ENCODE data around the gene SSBP3.

Gene SSBP3

GRCh38 chr1:54230507-54231339 is 175.5 kb downstream of the SSBP3 start:
- no peak for DNase-seq (ENCODE audit: low read depth in 1 of 2, low spot score in 1 of 2)
- H3K4me3 ChIP-seq (replicated peaks; ENCODE audit: insufficient read depth, low read length) = no peak overlapping the region
- no peaks in the 10 kb centered on the region for H3K27me3 ChIP-seq (ENCODE audit: insufficient read depth, poor library complexity, severe bottlenecking)
- TF ChIP-seq CTCF (IDR thresholded peaks at IDR 0.05; ENCODE audit: insufficient read depth, low read length) (no peak), SPI1 (IDR thresholded peaks at IDR 0.05; ENCODE audit: borderline replicate concordance, low read depth) (no peak), GABPA (IDR thresholded peaks at IDR 0.05; ENCODE audit: low read depth) (no peak), POLR2AphosphoS5 (IDR thresholded peaks at IDR 0.05; ENCODE audit: low read depth) (no peak), REST (IDR thresholded peaks at IDR 0.05; ENCODE audit: insufficient replicate concordance, low read depth) (no peak)
- no peak overlapping the region for H3K27ac ChIP-seq (replicated peaks)

- no peak for DNase-seq (ENCODE audit: low read depth in 1 of 2, low spot score in 1 of 2)
- Histone ChIP-seq H3K27me3 (ENCODE audit: insufficient read depth, poor library complexity, severe bottlenecking) (no peaks in the 10 kb centered on the region), H3K4me3 (replicated peaks; ENCODE audit: insufficient read depth, low read length) (no peak overlapping the region), H3K27ac (replicated peaks) (no peak overlapping the region)
- TF ChIP-seq REST (IDR thresholded peaks at IDR 0.05; ENCODE audit: insufficient replicate concordance, low read depth) = no peak
- TF ChIP-seq GABPA (IDR thresholded peaks at IDR 0.05; ENCODE audit: low read depth) = no peak
- TF ChIP-seq SPI1 (IDR thresholded peaks at IDR 0.05; ENCODE audit: borderline replicate concordance, low read depth) = no peak
- no peak for TF ChIP-seq CTCF (IDR thresholded peaks at IDR 0.05; ENCODE audit: insufficient read depth, low read length)
- TF ChIP-seq POLR2AphosphoS5 (IDR thresholded peaks at IDR 0.05; ENCODE audit: low read depth) = no peak
Measured at GRCh38 chr1:54229281-54229891, 176.8 kb downstream of the SSBP3 start.

DNA sequence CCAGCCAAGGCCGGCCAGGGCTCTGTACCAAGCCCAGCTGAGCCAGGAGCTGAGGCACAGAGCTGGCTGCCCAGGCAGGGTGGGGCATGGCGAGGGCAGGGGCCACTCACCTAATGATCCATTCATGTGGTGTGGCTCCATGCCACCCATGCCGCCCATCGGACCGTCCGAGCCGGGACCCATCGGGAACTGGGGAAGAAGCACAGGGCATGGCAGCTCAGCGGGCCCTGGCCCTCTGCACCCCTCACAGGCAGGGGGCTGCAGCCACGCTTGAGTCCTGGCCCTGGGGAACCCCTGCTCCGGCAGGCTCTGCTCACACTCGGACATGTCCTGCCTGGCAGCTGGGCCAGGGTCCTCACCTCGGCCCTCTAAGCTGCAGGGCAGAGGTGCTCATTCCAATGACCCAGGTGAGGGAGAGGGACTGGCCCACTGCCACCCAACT is 177.5 kb downstream of the SSBP3 start:
- DNase-seq (ENCODE audit: low read depth in 1 of 2, low spot score in 1 of 2) = no peak
- Histone ChIP-seq H3K27me3 (ENCODE audit: insufficient read depth, poor library complexity, severe bottlenecking) (no peaks in the 10 kb centered on the region), H3K4me3 (replicated peaks; ENCODE audit: insufficient read depth, low read length) (no peak overlapping the region), H3K27ac (replicated peaks) (no peak overlapping the region)
- TF ChIP-seq REST (IDR thresholded peaks at IDR 0.05; ENCODE audit: insufficient replicate concordance, low read depth) (no peak), SPI1 (IDR thresholded peaks at IDR 0.05; ENCODE audit: borderline replicate concordance, low read depth) (no peak), CTCF (IDR thresholded peaks at IDR 0.05; ENCODE audit: insufficient read depth, low read length) (no peak), POLR2AphosphoS5 (IDR thresholded peaks at IDR 0.05; ENCODE audit: low read depth) (no peak), GABPA (IDR thresholded peaks at IDR 0.05; ENCODE audit: low read depth) (no peak)

Measured in HL-60 (cell line).